GM06990 (cell line): ENCODE measurements around the gene PITPNM1.
"Not testable (repeated sequence)": the region's sequence is repeated elsewhere in the genome, so short reads cannot be mapped to it uniquely, and the experiment has no call there.

Source experiments
- DNase-seq: peaks from one replicate; pipeline ENCODE4 v3.0.0-alpha.2; 2011; ENCODE audit not compliant: insufficient read length; ENCODE audit errors: extremely low read depth
- H3K27me3 ChIP-seq: replicated peaks from 2 replicates; pipeline ENCODE4 v1.6.0; 2011; ENCODE audit warnings: low read length; ENCODE audit not compliant: control insufficient read depth, insufficient read depth
- H3K36me3 ChIP-seq: 2 replicates; pipeline ENCODE4 v1.5.1; 2011; ENCODE audit warnings: low read length; ENCODE audit not compliant: control insufficient read depth, insufficient read depth
- H3K4me3 ChIP-seq: replicated peaks from 2 replicates; pipeline ENCODE4 v1.5.1; 2011; ENCODE audit warnings: low read depth, mild to moderate bottlenecking, control low read depth, low read length
- TF ChIP-seq, protein P1 (sequence below): IDR thresholded peaks from 2 replicates; pipeline ENCODE4 v1.5.1; 2011; ENCODE audit warnings: low read length, control low read depth, mild to moderate bottlenecking, inconsistent platforms; ENCODE audit not compliant: insufficient read depth, poor library complexity, severe bottlenecking

The PITPNM1 gene

DNA sequence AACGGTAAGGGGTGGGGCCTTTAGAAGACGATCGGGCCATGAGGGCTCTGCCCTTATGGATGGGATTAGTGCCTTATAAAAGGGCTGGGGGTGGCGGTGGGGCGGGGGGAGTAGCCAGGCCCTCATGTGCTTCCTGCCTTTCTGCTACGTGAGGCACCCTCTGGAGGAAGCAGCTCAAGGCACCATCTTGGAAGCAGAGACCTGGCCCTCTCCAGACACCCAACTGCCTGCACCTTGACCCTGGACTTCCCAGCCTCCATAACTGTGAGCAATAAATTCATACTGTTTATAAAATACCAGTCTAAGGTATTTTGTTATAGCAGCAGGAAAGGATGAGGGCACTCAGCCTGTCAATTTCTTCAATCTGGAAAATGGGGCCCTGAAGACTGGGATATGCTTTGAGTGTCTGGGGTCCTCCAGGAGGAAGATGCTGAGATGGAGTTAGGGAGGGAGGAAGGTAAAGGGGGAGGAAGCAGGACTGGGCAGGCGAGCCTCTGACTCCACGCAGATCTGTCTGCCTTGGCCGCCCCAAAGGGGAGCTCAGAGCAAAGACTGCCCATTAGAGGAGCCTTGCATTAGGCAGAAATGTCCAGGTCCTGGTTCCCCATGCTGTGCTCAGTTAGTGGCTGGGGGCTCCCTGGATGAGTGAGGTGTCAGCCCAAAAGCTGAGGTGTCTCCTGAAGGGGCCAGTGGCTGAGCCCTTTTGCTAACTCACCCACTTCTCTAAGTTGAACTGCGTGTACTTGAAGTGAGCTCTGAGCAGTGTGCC, 12.8 kb upstream of the PITPNM1 start:
- TF ChIP-seq, protein P1, sequence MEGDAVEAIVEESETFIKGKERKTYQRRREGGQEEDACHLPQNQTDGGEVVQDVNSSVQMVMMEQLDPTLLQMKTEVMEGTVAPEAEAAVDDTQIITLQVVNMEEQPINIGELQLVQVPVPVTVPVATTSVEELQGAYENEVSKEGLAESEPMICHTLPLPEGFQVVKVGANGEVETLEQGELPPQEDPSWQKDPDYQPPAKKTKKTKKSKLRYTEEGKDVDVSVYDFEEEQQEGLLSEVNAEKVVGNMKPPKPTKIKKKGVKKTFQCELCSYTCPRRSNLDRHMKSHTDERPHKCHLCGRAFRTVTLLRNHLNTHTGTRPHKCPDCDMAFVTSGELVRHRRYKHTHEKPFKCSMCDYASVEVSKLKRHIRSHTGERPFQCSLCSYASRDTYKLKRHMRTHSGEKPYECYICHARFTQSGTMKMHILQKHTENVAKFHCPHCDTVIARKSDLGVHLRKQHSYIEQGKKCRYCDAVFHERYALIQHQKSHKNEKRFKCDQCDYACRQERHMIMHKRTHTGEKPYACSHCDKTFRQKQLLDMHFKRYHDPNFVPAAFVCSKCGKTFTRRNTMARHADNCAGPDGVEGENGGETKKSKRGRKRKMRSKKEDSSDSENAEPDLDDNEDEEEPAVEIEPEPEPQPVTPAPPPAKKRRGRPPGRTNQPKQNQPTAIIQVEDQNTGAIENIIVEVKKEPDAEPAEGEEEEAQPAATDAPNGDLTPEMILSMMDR: no peak
- Histone ChIP-seq H3K36me3 (no peaks in the 10 kb centered on the region), H3K4me3 (no peak overlapping the region), H3K27me3 (no peaks in the 10 kb centered on the region; the same call in 1 of the 2 replicates)
- no peak for DNase-seq

DNA sequence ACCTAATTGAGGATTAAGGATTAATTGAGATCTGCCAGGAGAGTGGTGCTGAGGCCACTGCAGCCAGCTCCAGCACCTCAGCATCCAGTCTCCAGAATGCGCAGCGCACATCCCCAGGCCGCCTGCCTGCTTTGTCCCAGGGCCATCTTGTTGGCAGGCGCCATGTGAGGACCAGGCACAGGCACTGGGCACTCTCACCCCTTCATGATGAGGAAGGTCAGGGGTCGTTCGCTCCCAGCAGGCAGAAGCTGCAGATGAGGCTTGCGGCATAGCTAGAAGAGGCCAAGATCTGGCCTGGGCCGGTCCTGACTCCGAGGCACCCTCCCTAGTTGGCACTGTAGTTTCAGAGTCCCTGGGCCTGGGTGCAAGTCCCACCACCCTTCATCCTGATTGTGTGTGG, 11.6 kb upstream of the PITPNM1 start:
- Histone ChIP-seq H3K36me3 (no peaks in the 10 kb centered on the region), H3K4me3 (no peak overlapping the region), H3K27me3 (no peaks in the 10 kb centered on the region)
- DNase-seq: no peak
- TF ChIP-seq, protein P1: no peak

DNA sequence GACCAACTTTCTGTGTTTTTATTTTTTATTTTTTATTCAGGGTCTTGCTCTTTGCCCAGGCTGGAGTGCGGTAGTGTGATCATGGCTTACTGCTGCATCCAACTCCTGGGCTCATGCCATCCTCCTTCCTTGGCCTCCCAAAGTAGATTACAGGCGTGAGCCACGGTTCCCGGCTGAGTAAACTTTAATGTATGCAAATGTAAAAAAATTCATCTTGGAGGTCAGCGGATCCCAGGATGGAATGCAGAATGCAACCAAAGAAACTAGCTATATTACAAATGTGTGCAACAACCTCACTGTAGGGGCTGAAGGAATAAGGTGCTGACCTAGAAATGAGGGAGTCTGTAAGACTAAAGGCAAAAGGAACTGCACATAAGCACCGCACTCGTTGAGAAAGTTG, 9.0 kb upstream of the PITPNM1 start:
- Histone ChIP-seq H3K27me3 (no peaks in the 10 kb centered on the region), H3K4me3 (no peak overlapping the region), H3K36me3 (no peaks in the 10 kb centered on the region)
- TF ChIP-seq, protein P1: no peak
- no peak for DNase-seq

DNA sequence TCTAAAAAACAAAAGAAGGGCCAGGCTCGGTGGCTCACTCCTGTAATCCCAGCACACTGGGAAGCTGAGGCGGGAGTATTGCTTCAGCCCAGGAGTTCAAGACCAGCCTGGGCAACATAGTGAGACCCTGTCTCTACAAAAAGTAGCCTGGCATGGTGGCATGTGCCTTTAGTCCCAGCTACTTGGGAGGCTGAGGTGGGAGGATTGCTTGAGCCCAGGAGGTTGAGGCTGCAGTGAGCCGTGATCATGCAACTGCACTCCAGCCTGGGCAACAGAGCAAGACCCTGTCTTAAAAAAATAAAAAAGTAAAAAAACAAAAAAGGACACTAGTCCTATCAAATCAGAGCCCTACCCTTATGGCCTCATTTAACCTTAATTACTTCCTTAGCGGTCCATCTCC, 6.4 kb upstream of the PITPNM1 start:
- H3K36me3 ChIP-seq, H3K4me3 ChIP-seq, DNase-seq, H3K27me3 ChIP-seq: not testable (repeated sequence)

DNA sequence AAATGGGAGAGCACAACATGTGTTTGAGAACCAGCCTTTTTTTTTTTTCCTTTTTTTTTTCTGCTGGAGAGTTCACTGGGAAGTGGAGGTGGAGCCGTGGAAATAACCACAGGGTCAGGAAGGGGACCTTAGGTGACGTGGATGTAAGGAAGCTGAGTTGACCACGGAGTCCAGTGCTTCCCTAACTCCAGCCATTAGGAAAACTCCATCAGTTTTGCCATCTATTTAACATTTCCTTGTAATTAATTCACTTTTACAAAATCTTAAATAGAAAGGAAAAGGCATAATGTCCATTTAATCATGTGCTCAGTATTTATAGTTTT, 4.8 kb upstream of the PITPNM1 start:
- Histone ChIP-seq H3K36me3 (peaks cover 3% of the 10 kb centered on the region; the same call in 1 of the 2 replicates), H3K27me3 (no peaks in the 10 kb centered on the region), H3K4me3 (no peak overlapping the region)
- TF ChIP-seq, protein P1: no peak
- no peak for DNase-seq

DNA sequence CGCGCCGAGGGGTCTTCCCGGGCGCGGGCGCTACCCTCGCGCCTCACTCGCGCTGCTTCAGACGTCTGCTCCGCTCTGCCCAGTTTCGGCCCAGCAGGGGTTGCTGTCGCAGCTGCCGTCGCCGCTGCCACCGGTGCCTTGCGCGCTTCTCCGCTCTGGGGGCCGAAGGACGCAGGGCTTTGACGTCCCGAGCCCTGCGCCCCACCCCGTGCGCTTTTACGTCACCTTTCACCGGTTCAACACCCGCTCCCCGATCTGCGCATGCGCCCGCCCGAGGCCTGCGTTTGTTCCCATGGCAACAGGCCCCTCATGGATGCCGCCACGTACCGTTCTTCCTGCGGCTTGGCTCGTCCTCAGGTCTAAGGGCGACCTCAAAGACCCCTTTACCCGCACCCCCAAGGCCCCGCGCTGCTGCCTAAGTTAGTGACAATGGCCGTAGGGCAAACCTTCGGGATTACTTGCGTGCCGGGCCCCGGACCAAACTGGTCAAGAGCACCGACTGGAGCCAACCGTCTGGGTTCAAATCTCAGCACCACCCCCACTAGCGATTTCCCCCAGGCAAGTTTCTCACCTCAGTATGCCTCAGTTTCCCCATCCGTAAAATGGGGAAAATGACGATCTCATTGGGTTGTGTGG, 3.4 kb upstream of the PITPNM1 start:
- peak overlapping the region; percentile 88 for H3K4me3 ChIP-seq
- DNase-seq: peak; percentile 97
- peaks cover 3% of the 10 kb centered on the region; the same call in 1 of the 2 replicates for H3K36me3 ChIP-seq
- TF ChIP-seq, protein P1: no peak
- H3K27me3 ChIP-seq: no peaks in the 10 kb centered on the region
